Mammary epithelial cell (primary cell): Measurements from ENCODE around the gene CXCR3.

ENCODE experiments used
- EZH2 ChIP-seq: IDR thresholded peaks from 2 replicates; pipeline ENCODE4 v1.6.1; 2012; ENCODE audit warnings: low read length, inconsistent platforms, borderline replicate concordance
- TF ChIP-seq, protein P1 (sequence below), 2 donors: IDR thresholded peaks in 1 of 2; conservative IDR thresholded peaks in 1 of 2; 2 replicates each; pipeline ENCODE4 v1.5.1; 2011 to 2012; ENCODE audit warnings: inconsistent platforms in 2 of 2, low read length in 2 of 2, mild to moderate bottlenecking in 2 of 2, control low read depth in 1 of 2, low read depth in 1 of 2; ENCODE audit not compliant: insufficient read depth in 1 of 2; ENCODE audit errors: extremely low read depth in 1 of 2

DNA sequence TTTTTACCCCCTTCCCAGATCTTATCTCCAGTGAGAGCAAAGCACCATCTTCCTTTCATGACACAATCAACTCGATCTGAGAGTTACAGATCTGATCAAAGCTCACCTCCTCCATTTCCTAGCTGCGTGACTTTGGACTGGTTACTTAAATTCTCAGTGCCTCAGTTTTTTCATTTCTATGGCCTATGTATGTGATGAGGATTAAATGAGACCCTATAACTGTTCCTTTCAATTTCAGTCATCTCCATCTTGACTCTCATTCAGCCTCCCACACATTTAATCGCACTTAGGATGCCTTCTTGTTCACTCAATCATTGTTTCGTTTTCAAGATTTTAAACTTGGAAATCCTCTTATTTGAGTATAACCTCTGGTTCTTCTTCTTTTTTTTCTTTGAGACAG is 20.1 kb upstream of the CXCR3 start:
- TF ChIP-seq, protein P1, sequence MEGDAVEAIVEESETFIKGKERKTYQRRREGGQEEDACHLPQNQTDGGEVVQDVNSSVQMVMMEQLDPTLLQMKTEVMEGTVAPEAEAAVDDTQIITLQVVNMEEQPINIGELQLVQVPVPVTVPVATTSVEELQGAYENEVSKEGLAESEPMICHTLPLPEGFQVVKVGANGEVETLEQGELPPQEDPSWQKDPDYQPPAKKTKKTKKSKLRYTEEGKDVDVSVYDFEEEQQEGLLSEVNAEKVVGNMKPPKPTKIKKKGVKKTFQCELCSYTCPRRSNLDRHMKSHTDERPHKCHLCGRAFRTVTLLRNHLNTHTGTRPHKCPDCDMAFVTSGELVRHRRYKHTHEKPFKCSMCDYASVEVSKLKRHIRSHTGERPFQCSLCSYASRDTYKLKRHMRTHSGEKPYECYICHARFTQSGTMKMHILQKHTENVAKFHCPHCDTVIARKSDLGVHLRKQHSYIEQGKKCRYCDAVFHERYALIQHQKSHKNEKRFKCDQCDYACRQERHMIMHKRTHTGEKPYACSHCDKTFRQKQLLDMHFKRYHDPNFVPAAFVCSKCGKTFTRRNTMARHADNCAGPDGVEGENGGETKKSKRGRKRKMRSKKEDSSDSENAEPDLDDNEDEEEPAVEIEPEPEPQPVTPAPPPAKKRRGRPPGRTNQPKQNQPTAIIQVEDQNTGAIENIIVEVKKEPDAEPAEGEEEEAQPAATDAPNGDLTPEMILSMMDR (conservative IDR thresholded peaks at IDR 0.05 in 1 of 2, IDR thresholded peaks at IDR 0.05 in 1 of 2; ENCODE audit: extremely low read depth in 1 of 2, insufficient read depth in 1 of 2, low read depth in 1 of 2, low read length in 2 of 2): no peak
- no peak for TF ChIP-seq EZH2
